NK-92 (cell line): ENCODE data around the gene PLEKHA5.
"Not testable (repeated sequence)": the region's sequence is repeated elsewhere in the genome, so short reads cannot be mapped to it uniquely, and the experiment has no call there.

ENCODE experiments used
- DNase-seq: peaks from one replicate; lab custom pipeline; 2025; ENCODE audit not compliant: unreplicated experiment; lab: John Stamatoyannopoulos, UW

Gene PLEKHA5

DNA sequence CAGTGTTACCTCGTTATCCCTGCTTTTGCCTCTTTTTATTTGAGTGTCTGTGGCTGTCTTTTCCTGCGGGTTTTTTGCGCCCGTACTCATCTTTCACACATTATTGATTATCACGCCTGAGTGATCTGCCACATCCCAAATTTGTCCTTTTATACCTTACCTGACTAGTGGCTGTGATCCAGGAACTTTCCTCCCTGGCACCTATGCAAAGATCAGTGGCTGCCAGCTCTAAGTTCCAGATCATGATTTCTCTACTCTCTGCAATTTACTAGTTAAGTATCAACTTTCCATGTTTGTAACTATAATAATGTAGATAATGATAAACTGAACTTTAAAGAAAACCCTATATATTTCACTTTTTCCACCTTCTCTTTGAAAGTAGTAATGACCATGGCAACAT is 36.9 kb downstream of the PLEKHA5 start:
- no peak for DNase-seq

DNA sequence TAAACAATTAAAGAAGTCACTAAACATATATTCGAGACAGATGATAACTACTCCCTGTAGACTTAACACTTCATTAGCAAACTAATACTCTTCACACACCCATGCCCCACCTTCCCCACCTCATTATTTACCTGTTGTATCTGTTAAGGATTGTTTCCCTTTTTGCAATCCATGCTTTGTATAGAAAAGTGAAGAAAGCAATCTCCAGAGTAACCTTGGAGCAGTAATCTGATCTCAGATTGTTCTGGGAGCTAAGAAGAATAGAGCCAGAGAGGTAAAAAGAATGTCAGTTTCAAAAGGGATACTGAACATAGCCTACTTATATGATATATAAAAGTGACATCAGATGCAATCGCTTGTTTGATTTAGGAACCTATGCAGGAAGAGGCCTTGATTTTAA is 37.4 kb downstream of the PLEKHA5 start:
- DNase-seq = no peak

DNA sequence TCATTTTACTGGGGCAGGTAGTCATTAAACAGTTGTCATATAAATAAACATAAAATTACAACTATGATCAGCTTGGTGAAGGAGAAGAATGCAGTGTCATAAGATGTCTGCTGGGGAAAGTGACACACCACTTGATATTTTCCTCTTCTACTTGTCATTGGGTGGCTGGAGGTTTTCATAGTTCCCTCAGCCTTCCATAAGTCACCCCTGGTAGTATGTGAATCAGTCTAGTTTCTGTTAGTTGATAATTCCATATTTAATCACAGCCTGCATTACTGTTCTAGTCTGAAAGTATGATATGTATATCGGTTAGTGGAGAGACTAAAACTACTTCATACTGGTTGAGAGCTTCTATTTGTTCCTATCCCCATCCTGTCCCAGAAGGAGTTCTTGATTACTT is 38.2 kb downstream of the PLEKHA5 start:
- no peak for DNase-seq

DNA sequence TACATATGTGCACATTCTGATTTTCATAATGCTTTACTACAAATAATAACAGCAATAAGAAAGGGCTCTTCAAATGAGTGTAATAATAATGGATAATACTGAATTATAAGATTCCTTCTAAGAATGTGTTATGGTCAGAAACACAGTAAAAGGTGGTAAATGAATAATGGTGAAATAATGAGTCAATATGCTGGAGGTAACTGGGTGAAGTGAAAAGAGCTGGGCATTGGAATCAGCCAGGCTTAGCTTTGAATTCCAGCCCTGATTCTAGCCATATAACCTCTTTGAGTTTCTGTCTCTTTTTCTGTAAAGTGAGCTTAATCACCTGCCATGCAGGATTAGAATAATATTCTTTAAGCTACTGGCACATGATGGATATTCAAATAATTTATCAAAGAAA is 39.1 kb downstream of the PLEKHA5 start:
- no peak for DNase-seq

DNA sequence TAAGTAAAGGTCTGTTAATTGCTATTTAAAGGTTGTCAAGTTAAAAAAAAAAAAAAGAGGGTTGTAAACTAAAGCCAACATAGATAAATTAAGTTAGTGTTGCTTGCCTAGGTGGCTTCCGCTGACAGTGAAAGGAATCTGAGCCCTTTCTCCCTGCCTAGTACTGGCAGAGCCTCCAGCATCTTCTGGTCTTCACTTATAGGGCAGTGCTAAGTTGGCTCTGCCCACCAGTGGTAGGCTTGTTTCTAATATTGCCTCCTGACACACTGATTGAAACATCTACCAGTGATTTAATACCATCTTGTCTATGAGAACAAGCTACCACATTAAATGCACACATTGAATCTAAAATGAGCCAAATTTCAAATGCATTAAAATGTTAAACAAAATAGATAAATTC is 39.7 kb downstream of the PLEKHA5 start:
- no peak for DNase-seq

DNA sequence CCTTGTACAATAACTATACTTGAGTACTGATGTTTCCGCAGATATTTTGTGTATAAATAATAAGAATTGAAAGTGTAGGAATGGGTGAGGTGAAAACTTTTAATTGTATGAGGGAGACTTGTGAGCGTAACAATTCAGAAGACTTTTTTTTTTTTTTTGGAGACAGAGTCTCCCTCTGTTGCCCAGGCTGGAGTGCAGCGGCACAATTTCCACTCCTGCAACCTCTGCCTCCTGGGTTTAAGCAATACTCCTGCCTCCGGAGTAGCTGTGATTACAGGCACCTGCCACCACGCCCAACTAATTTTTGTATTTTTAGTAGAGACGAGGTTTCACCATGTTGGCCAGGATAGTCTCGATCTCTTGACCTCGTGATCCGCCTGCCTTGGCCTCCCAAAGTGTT is 40.8 kb downstream of the PLEKHA5 start:
- DNase-seq = not testable (repeated sequence)

DNA sequence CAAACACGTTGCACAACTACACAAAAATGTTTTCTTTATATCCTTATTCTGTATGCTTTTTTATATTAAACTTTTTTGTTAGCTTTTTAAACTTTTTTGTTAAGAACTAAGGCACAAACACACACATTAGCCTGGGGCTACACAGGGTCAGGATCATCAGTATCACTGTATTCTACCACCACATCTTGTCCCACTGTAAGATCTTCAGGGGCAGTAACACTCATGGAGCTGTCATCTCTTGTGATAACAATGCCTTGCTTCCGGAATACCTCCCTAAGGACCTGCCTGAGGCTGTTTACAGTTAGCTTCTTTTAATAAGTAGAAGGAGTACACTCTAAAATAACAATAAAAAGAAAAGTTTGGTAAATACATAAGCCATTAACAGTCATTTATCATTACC is 42.2 kb downstream of the PLEKHA5 start:
- no peak for DNase-seq

DNA sequence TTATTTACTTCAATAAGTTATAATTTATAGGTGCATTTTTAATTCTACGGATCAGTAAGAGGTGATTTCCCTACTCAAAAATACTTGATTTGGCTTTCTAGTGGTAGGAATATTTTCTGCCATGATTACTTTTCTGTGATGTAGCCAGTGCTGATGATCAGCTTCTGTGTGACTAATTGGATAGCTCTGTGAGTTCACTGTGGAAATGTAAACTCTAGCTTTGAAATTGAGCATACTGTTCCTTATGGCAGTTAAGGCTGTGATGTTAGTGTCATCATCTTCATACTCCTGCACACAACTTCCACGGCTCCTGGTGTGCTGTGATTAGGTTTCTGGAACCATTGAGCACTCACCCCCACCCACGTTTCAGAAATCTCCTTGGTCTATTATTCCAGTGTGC is 48.2 kb downstream of the PLEKHA5 start:
- no peak for DNase-seq

DNA sequence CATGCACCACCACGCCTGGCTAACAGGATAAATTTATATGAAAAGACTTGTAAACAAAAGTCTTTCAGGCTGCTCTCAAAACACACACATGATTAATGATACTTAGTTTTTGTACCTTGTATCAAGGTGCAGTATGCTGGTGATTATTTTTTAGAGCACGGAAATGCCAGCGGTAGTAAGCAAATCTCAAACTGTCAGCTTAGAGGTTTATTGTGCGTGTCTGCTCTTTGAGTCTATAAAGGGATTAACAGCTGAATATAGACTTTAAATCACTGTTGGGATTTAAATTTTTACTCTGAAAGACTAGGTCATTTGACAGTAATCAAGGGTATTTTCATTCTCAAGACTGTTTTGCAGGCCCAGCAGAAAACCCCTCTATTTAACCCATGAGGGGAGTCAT is 50.5 kb downstream of the PLEKHA5 start:
- no peak for DNase-seq

DNA sequence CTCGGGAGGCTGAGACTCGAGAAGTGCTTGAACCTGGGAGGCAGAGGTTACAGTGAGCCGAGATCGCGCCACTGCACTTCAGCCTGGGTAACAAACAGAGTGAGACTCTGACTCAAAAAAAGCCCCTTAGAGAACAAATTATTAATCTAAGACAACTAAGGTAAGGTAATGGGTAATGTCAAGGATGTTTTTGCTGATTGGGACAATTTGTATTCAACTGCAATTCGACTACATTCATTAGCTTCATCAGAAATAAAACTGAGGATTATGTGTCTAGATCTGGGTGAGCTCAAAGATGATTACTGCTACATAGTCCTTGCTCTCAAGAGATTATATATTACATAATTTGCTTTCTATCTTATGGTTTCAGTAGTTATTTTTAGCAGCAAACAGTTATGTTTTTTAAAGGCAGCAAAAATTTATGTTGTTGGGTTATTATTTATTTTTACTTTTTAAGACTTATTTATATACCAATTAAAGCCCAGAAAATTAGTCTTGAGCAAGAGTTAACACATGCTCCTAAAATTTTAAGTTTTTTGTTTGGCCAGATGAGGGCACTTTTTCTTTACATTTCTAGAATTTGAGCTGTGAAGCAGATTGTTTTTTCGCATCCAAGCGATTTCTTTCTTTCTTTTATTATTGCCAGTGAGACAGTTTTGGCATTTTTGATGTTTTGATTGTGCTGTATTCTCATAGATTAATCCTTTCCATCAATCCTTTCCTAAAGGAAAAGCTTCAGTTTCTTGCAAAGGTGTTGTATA is 52.3 kb downstream of the PLEKHA5 start:
- no peak for DNase-seq

DNA sequence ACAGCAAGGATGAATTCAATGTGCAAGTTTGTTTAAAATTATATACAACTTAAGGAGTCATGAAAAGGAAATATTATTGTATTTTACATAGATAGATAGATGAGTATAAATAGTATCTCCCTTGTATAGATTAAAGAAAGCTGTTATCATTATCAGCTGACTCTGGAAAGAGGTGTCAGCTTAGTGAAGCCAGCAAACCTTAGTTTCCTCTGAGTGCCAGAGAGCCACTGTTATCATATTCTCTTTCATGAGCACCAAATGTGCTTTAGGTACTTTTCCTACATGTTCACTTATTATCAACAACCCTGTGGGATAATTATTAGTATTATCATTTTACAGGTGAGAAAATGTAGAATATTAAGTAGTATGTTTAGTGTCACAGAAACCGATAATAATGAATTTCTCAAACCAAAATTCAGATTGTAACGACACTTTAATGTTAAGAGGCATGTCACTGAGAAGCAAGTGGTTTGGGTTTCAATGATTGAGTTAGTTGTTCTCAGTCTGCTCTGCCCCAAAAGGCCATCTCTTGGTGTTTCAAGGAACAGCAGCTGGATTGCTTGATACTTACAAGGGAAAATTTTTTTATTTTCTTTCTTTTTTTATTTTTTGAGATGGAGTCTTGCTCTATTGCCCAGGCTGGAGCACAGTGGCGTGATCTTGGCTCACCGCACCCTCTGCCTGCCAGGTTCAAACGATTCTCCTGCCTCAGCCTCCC is 53.7 kb downstream of the PLEKHA5 start:
- DNase-seq = no peak

DNA sequence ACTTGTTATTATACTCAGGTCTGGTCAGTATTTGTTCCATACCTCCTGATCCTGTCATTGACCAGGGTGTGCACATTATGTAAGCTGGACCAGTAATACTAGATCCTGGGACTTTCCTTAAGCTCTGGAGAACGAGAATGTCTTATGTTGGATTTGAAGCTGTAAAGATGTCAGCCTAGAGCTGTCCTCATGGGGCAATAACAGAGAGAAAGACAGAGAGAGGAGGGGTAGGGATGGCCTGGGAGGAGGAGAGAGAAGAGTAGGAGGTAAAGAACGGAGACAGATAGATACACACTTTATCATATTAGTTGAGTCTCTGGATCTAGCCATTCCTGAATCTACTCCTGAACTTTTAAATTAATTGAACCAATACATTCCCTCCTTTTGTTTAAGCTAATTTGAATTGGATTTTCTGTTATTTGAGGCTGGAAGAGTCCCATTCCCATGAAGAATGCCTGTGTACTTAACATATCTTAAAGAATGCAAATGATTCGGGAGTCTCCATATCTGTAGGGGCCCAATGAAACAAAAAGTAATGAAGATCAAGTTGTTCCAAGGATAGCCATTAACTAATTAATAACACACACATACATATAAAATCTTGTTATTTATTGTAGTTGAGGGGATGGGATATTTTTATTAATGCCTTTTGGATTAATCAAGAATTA is 55.9 kb downstream of the PLEKHA5 start:
- no peak for DNase-seq

DNA sequence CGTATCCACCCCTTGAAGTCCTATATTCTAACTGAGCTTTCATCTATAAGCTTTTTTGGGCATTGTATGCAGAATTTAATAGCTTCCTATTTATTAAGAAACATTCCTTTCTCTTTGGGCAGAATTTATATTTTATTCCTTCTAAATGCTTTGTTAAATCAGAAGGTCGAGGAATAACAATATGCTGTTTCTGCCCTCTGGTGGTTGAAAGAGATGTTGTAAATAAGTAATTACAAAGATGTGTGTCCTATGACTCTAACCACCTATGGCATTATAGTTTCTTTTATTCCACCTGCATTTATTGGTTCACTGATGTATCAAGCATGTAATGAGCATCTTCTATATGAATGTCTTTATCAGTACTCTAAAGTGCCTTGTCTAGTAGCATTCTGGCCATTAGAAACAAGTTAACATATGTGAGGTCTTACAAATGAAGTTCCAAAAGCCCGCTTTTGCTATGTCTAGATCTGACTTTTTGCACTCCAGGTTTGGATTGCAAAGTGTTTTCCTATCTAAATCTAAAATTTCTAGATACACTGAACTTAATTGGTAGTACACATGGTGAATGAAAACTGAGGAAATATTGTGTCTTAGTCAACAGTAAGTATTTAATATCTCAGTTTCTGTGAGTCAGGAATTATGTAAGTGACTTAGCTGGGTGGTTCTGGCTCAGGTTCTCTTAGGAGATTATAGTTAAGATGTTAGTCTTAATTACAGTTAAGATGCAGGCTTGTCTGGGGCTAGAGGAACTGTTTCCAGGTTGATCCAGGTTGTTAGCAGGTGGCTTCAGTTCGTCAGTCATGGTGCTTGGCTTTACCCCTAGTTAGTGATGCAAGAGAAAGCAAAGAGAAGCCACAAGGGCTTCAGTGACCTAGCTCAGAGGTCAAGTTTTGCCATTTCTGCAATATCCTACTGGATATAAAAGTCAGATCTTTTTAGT is 57.5 kb downstream of the PLEKHA5 start:
- no peak for DNase-seq

DNA sequence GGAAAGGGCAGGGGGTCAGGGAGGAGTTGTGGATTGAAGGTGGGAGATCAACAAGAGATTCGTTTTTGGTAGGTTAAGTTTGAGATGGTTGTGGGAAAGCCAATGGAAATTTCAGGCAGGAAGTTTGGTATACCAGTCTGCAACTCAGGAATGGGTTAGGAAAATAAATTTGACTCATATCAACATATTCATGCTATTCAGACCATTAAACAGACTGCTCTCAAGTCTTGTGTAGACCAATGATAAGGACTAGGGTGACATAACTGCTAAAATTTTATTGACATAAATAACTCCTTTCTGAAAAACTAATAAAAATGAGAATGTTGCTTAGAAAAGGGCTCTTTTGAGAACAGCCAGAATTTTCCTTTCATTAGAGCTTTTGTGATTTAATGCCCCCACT is 60.0 kb downstream of the PLEKHA5 start:
- DNase-seq = no peak

DNA sequence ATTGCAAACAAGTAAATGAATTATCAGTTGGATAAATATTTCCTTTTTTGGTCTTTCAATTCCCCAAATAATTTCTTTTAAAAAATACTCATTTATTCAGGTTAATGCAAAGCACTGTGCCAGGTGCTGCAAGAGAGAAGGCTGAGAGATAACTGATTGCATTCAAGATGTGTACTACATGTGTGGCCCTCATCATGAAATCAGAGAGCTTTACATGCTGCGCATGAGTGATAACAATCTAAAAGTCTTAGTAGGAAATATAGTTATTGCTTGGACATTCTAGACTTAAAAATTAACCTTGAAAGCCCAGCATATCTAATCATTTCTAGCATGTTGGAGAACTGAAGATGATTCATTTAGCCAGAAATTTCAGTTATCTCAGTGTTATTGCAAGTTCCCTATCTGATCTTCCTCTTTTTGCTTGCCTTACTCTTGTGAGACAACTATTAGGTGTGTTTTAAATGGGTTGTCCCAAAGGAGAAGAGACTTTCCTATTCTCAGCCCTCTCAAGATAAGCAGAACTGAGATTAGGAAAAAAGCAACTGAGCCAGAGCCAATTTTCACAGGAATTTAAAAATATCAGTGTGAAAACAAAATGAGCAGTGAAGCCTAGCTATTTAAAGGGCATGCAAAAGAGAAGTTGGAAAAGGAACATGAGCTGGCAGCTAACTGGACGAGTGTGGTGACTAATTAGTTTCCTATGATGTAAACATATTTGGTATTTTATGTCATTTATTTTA is 60.9 kb downstream of the PLEKHA5 start:
- DNase-seq = no peak

DNA sequence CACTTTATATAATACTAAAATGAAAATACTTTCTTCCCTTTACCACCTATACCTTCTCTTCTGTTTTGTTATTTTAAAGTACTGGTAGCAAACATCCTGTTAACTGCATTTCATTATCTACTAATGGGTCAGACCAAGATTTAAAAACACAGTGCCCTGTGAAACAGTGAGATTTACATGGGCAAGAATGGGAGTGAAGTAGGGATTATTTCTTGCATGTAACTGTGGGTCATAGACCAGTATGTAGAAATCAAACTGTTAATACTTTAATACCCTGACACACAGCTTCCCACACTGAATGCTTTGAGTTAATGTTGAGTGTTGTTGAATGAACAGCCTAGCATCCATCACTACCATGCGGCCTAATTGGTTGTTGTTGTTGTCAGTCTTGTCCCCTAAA is 61.6 kb downstream of the PLEKHA5 start:
- DNase-seq = no peak

DNA sequence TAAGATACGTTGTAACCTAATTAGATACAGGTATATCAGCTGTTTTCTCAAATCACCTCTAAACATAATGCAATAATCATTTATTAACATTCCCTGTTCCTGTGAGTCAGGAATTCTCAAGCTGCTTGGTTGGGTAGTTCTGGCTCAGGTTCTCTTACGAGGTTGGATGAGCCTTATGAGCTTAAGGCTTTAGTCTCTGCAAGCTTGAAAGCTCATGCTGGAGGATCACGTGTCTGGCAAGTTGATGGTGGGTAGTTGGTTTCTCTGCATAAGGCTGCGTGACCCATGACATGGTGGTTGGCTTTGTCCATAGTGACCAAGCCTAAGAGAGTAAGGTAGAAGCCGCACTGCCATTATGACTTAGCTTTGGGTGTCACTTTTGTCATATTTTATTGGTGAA is 62.0 kb downstream of the PLEKHA5 start:
- DNase-seq = no peak

DNA sequence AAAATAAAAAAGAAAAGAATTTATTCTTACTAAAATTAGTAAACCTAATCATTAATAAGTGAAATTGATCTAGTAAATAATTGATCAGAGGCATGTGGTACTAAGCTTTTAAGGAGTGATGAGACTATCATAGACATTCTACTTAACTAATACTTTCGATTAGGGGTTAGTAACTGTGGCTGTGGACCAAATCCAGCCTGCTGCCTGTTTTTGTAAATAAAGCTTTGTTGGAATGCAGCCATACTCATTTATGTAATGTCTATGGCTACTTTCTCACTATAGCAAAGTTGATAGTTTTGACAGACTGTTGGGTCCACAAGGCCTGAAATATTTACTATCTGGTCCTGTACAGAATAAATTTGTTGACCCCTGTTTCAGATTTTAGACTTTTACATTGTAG is 63.2 kb downstream of the PLEKHA5 start:
- no peak for DNase-seq

DNA sequence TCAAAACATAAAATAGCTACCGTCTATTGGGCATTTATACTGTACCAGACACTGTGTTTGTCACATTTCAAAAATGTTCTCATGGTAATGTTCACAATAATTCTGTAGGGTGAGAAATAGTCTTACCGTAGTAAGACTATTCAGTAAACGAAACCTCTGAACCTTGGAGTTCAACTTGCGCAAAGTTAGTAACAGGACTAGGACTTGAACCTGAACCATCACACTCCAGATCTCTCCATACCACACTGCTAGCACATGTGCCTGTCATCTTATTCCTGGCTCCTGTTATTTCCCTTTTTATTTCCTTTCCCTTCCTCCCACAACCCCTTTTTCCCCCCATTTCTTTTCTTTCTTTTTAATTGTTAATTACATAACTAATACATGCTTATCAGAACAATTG is 65.4 kb downstream of the PLEKHA5 start:
- DNase-seq = no peak

DNA sequence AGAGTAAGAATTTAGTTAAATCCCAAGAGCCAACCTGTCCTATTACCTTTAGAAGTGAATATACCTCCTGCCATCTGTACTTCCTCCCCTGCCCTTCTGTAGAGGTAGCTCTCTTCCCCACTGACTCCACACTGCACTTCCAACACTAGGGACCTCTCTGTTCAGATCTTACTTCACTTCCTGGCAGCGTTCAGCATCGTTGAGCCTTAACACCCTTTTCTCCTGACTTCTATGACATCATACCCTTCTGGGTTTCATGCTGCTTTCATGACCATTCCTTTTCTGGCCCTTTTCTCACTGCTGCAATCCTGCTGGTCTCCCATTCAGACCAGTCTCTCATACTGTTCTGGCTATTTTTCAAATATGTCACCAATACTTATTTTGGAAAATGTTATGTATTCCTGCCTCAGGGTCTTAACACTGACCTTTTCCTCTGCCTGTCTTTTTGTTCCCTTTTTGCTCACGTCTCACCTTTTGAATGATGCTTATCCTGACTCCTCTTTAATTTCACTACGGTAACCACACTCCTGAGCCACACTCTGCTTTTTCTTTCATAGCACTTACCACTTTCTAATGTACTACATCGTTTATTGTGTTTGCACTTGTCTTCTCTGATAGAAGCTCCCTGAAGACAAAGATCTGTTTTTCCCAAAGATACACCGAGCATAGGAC is 67.6 kb downstream of the PLEKHA5 start:
- no peak for DNase-seq
